Measurements from ENCODE around the gene MBD6.
"Not testable (repeated sequence)": the region's sequence is repeated elsewhere in the genome, so short reads cannot be mapped to it uniquely, and the experiment has no call there.

The MBD6 gene

DNA sequence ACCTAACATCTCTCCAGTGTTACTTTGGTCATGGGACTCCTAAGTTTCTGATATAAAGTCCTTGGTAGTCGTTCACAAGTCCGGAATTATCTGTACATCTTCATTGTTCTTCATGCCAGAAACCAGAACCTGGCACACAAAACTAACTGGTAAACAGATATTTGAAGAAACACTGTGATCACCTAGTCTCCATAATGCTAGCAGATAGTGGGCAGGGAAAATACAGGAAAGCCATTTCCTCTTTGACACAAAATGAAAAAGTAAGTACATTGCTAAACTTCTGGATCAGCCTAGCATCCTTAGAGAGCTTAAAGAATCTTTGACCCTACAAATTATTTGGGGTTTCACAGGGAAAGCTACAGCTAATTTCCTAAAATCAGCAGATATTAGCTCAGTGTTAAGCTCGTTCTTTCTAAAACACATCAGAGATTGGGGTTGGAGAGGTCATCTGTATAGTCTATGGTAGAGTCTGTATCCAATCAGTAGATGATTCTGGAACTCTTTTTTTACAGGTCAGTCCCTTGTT lies 7.2 kb upstream of the MBD6 start:
- no peak for DNase-seq

DNA sequence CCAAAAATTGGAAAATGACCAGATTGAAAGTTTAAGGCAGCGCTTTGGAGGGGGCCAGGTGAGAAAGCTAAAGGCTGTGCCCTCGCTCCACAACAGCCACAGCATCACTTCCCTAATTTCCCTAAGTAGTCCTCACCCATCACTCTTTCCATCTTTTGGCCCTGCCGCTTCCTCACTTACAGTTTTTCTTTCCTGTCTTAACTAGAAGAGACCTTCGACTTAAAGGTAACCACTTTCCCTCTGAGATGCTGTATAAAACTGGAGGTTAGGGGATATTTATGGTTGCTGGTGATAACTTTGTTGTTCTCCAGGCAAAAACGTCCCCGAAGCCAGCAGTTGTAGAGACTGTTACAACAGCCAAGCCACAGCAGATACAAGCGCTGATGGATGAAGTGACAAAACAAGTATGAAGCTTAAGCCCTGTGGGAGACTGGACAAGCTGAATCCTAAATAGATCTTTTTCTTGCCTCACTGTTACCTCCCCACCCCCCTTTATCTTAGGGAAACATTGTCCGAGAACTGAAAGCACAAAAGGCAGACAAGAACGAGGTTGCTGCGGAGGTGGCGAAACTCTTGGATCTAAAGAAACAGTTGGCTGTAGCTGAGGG lies 6.6 kb upstream of the MBD6 start:
- DNase-seq: no peak

DNA sequence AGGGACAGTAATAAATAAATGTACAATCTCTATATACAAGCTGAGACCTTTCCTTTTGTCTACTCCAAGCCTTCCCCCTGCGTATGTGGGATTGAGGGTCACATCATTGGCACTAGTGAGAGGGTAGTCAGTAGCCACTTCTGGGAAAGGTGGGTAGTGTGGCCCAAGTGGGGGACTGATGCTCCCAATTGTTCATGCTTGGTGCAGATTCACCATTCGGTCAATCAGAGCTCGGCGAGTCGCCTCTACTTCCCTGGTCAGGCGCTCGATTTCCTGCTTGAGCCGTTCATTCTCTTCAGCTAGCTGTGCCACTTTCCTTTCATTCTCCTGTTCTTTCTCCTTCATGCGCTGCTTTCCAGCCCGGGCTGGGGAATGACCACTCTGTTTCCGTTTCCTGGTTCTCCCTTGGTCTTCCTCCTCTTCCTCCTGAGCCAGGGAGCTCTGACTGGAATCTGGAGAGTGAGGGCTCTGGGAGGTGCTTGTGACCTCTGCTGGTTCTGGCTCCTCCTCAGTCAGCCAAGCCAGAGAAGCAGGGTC lies 5.9 kb upstream of the MBD6 start:
- DNase-seq: no peak

DNA sequence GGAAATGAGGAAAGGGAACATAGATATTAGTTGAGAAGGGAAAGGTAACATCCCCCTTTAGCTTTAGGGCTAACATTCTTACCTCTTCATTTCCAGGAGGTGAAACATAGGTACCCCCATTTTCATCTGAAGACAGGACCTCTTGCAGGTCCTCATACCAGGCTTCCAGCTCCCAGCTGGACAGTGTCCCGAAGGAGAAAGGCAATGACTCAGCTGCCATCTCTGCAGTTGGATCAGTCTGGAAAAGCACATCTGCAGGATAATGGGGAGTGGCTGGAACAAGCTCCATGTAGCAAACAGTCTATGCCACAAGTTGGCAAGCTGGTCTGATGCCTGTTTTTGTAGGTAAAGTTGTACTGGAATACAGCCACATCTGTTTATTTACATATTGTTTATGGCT lies 5.4 kb upstream of the MBD6 start:
- DNase-seq: no peak

DNA sequence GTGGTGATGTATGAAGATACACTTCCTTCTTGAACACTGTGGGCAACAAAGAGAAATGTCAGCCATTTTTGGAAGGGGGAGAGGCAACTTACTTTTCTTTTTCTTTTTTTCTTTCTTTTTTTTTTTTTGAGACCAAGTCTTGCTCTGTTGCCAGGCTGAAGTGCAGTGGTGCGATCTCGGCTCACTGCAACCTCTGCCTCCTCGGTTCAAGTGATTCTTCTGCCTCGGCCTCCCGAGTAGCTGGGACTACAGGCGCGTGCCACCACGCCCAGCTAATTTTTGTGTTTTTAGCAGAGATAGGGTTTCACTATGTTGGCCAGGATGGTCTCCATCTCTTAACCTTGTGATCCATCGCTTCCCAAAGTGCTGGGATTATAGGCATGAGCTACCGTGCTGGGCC lies 4.9 kb upstream of the MBD6 start:
- not testable (repeated sequence) for DNase-seq

DNA sequence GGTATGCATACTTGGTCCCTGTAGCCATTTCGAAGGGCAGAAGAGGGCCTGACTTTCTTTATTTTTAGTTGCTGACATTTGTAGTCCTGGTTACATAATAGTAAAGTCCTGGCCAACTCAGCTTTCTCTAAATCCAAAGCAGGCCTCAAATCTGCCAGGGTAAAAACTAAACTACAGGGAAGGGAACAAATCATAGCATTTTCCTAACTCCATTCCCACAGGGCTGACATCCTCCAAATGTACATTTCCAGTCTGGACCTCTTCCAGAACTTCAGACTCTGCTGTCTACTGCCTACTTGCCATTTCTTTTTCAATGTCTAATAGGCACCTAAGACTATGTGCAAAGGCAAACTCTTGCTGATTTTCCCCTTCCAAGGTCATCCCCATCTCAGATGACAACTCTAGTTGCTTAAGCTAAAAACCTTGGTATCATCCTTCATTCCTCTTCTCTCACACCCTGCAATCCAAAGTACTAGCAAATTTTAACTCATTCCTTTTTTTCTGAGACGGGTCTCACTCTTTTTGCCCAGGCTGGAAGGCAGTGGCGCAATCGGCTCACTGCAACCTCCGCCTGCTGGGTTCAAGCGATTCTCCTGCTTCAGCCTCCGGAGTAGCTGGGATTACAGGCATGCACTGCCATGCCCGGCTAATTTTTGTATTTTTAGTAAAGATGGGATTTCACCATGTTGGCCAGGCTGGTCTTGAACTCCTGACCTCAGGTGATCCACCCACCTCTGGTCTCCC lies 4.3 kb upstream of the MBD6 start:
- DNase-seq: no peak

DNA sequence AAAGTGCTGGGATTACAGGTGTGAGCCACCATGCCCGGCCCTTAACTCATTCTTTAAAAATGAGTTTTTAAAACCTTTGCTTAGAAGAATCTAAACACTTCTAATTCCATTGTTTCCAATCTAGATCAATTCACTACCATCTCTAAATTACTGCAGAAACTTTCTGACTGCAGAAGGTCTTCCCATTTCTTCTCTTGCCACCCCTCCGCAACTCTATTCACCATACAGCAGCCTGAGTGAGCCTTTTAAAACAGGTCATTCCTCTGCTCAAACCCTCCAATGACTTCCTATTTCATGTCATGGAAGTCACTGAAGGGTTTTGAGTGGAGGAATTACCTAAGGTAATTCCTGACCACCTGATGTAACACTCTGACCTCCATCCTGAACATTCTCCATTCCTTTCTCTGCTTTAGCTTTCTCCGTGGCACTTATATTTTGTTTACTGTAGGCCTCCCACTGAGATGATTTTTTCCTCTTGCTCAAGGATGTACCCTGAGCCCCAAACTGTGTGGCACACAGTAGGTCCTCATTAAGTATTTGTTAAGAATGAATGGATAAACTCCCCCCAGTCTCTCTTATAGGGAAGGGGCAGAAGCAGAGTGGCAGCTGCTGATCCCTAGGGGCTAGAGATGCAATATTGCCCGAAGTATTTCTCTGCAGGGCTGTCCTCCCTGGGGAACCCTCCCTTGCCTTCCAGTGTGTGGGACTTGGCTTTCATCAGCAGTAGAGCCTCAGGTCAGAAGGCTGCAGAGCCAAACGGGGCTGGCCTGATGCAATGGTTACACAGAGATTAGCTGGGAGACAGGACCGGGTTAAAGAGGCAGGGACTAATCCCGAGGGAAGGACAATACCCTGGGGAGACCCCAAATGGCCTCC lies 3.5 kb upstream of the MBD6 start:
- DNase-seq: peak; percentile 35

DNA sequence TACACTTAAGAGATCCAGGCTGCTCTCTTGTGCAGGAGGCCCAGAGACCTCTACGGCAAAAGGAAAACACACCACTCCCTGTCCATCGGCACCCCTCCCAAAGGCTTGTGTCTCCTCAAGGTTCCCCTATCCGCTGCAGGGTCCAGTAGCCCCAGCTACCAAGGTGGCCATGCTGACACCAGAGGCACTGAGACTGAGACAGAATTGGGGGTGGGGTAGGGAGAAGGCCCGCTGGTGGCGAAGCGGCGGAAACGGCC lies 2.9 kb upstream of the MBD6 start:
- DNase-seq: peak; percentile 47

DNA sequence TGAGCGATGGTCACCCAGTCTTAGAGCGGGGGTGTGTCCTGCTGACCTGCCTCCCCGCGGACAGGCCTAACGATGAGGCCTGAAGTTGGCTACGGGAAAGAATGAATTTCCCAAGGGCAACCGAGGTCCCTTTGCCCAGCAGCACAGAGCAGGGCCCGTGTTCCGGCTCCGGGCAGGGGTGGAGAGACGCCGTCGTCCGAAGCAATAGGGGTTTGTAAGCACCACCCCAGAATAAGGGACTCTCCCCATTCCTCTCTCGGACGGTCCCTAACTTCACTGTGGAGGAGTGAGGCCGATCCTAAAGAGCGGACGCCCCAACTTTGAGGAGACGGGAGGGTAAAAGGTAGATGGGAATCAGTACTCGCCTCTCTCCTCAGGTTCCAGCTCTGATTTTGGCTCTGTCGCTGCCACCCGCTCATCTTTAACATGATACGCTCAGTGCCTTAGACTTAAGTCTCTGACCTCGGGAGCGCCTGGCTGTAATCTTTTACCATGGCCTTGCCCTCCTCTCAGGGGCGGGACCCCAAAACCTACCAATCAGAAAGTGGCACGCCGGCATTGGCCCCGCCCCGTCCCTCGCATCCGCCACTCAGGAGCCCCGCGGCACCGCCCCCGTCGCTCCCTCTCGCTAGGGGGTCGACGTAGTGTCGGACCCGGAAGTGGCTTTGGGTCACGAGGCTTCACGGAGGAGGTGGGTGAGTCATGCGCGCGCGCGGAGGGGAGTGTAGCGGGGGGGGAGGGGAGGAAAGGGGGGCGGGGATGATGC lies 2.4 kb upstream of the MBD6 start, which contains the start of gene DDIT3:
Gene DDIT3 (minus strand): TSS at position 462 of the 766 bp plus-strand sequence. CDS start 3,108 bp downstream, outside the sequence.
- peak; percentile 100 for DNase-seq

DNA sequence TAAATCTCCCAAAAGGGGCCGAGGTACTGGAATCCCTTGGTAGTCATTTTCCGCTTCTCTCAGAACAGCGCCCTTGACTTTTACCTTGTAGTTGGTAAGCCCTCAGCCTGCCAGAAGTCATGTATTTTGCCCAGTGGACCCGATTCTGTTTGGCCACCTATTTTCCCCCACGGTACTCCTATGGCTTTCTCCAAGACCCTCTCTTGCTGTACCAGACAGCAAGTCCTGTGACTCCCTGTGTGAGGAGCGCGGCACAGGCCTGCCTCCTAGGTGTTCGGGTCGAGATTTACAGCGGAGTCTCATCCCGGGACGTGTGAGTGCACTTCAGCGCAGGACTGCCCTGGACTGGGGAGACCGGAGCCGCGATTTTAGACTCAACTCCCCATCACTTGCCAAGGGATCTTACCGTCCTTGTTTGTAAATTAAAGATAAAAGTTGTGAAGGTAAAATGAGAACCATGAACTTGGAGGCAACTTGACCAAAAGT lies 1.1 kb upstream of the MBD6 start:
- peak; percentile 42 for DNase-seq

DNA sequence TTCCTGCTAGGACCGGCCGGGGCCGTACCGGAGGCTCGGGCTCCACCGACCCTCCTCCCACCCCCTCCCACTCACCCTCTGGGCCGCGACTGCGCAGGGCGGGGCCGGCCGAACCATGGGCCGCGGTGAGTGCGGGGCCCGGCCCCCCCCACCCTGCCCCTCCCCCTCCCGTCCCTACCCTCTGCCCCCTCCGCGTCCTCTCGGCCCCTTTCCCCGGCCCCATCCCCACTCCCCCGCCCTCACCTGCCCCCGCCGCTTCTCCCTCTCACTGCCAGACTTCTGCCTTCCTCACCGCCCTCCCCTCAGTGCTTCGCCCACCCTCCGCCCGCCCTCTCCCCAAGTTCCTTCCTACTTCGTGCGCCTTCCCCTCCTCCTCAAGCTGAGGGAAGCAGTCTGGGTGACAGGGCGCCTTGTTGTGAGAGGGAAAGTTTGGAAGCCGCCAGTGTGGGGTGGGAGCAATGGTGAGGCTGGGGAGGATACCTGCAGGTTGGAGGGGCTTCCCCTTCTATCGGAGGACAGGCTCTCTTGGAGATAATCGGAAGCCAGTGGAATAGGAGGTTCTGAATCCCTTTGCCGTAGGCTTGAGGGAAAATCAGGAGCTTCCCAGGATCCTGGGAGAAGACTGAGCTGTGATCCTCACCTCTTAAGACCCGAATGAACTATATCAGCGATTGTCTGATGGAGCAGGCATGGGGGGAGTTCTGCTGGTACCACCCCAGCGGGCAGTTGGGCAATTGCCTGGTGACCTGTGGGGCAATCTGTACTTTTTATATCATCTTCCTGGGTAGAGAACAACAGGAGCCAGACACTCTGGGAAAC lies 472 bp downstream of the MBD6 start:
- DNase-seq: peak; percentile 55

DNA sequence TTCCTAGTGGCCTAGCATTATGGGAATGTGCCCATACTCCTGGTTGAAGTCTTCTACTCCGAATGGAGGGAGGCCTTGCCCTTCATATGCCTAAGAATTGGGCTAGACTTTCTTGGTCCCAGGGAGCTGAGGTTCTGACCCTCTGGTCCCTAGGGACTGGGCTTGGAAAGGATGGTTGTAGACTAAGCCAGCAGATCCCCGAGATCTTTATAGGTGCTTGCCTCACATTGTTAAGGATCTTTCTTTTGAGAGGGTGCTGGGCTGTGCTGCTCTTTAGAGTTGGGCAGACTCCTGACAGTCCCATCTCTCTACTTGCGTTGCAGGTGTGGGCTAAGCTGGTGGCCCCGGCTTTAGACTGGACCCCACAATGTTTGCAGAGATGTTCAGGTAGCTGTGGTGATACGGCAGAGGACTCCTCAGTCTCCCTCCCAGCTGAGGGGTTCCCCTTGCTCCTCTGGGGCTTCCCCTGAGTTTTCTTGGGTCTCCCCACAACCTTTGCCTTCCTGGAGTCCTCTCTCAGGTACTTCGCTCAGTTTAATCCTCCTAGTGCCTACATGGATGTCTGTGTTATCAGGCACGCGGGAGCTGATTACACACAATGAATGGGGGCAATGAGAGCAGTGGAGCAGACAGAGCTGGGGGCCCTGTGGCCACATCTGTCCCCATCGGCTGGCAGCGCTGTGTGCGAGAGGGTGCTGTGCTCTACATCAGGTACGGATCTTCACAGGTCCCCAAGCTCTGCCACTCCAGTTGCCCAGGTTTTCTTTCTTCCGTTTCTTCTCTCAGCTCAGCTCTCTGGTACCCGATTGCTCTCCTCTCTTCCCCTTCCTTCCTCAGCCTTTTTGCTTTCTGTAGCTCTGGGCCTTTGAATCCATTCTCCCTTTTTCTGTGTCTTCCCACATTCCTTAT lies 1.3 kb downstream of the MBD6 start:
- peak; percentile 21 for DNase-seq

DNA sequence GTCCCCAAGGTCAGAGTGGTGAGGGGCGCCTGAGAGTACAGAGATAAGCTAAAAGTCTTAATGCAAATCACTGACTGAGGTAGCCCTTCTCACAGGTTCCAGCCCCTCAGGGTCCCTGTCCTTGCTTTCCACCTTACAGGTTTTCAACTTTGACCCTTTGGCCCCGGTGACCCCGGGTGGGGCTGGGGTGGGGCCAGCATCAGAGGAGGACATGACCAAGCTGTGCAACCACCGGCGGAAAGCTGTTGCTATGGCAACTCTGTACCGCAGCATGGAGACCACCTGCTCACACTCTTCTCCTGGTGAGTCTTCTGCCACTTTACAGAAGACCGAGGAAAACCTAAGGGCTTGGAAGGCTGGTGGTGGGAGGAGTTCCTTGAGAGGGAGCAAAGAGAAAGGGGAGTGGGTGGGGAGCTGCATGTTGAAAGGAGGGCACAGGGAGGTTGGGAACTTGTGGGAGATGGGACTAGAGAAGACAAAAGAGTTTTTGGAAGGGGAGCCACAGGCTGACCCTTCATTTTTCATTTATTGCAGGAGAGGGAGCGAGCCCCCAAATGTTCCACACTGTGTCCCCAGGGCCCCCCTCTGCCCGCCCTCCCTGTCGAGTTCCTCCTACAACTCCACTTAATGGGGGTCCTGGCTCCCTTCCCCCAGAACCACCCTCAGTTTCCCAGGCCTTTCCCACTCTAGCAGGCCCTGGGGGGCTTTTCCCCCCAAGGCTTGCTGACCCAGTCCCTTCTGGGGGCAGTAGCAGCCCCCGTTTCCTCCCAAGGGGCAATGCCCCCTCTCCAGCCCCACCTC lies 2.4 kb downstream of the MBD6 start:
- no peak for DNase-seq

DNA sequence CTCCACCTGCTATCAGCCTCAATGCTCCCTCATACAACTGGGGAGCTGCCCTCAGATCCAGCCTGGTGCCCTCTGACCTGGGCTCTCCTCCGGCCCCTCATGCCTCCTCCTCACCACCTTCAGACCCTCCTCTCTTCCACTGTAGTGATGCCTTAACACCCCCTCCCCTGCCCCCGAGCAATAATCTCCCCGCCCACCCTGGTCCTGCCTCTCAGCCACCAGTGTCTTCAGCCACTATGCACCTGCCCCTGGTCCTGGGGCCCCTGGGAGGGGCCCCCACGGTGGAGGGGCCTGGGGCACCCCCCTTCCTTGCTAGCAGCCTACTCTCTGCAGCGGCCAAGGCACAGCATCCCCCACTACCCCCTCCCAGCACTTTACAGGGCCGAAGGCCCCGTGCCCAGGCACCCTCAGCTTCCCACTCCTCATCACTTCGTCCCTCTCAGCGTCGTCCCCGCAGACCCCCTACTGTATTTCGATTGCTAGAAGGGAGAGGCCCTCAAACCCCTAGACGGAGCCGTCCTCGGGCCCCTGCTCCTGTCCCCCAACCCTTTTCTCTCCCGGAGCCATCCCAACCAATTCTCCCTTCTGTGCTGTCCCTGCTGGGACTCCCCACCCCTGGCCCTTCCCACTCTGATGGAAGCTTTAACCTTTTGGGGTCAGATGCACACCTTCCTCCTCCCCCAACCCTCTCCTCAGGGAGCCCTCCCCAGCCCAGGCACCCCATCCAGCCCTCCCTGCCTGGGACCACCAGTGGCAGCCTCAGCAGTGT lies 3.2 kb downstream of the MBD6 start:
- DNase-seq: no peak

DNA sequence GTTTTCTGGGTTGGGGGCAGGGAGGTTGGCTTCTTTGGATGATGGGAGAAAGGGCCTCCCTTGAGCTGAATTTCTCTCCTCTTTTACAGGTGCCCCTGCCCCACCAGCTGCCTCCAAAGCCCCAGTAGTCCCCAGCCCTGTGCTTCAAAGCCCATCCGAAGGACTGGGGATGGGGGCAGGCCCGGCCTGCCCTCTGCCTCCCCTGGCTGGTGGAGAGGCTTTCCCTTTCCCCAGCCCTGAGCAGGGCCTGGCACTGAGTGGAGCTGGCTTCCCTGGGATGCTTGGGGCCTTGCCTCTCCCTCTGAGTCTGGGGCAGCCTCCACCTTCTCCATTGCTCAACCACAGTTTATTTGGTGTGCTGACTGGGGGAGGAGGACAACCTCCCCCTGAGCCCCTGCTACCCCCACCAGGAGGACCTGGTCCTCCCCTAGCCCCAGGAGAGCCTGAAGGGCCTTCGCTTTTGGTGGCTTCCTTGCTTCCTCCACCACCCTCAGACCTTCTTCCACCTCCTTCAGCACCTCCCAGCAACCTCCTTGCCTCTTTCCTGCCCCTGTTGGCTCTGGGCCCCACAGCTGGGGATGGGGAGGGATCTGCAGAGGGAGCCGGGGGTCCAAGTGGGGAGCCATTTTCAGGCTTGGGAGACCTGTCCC lies 4.0 kb downstream of the MBD6 start:
- DNase-seq: no peak

DNA sequence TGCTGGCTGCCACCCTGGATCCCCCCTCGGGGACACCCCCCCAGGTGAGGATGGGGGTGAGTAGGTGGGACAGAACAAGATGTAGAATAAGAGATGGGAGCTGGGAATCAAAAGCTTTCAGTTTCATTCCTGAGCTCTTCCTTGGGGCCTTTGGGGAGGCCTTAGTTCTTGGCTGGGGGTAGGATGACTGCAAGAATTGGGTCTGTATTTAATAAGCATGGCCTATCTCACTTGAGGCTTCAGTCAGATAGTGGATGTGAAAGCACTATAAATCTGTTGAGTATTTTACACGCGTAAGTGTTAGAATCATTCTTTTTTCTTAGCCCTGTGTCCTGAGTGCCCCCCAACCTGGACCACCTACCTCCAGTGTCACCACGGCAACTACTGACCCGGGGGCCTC lies 4.6 kb downstream of the MBD6 start:
- no peak for DNase-seq

DNA sequence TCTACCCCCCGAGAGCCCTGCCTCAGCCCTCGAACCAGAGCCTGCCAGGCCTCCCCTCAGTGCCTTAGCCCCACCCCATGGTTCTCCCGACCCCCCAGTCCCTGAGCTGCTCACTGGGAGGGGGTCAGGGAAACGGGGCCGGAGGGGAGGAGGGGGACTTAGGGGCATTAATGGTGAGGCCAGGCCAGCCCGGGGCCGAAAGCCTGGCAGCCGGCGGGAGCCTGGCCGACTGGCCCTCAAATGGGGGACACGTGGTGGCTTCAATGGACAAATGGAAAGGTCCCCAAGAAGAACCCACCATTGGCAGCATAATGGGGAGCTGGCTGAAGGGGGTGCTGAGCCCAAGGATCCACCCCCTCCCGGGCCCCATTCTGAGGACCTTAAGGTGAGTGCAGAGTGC lies 5.6 kb downstream of the MBD6 start:
- DNase-seq: no peak

DNA sequence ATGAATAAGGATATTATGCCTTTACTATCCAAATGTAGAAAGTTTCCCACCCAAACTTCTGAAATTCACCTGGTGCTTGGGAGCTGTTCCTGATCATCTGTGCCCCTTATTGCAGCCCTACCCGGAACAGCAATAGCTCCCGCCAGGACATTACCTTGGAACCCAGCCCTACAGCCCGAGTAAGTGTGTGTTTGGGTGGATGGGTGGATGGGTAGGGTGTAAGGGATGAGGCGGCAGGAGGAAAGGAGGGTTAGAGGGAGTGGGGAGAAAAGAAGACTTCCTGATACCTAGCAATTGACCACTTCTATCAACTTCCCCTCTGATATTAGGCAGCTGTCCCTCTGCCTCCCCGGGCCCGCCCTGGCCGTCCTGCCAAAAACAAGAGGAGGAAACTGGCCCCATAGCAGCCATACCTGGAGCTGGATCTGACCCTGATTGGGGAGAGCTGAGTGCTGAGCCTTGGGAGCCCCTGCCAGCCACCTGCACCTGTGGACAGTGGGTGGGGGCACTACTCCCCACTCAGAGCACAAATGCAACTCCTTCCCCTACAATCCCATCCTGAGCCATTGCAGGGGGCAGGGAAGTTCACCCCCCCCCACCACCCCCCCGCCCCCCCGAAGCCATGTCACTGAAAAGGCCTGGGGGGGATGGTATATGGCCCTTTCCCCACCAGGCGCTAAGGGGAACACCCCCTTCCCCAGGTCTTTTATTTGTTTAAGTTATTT lies 6.4 kb downstream of the MBD6 start:
- DNase-seq: no peak
